Ishikawa (cell line): ENCODE results near the gene OGFOD1.

ENCODE experiments used
- EGR1 ChIP-seq: IDR thresholded peaks from 2 replicates; pipeline ENCODE4 v1.6.1; 2012
- EP300 ChIP-seq: IDR thresholded peaks from 2 replicates; pipeline ENCODE4 v1.6.1; 2012; ENCODE audit warnings: borderline replicate concordance
- MAX ChIP-seq: IDR thresholded peaks from 2 replicates; pipeline ENCODE4 v1.6.1; 2012
- USF1 ChIP-seq: IDR thresholded peaks from 2 replicates; pipeline ENCODE4 v1.6.1; 2012

- TF ChIP-seq MAX, result no peak
- no peak for TF ChIP-seq EP300
- no peak for TF ChIP-seq EGR1
- TF ChIP-seq USF1, result no peak
These were observed 63.5 kb downstream of the OGFOD1 start for GRCh38 chr16:56514845-56515244.
